ENCODE data around the gene CPD.
"Not testable (repeated sequence)": the region's sequence is repeated elsewhere in the genome, so short reads cannot be mapped to it uniquely, and the experiment has no call there.

The CPD gene

GRCh38 chr17:30426292-30426691, 47.6 kb downstream of the CPD start:
- peak; percentile 60 for DNase-seq (ENCODE audit: low read depth)
- H3K4me3 ChIP-seq (ENCODE audit: control insufficient read depth, low read depth, low read length): no peak overlapping the region
- no peak for TF ChIP-seq CTCF (conservative IDR thresholded peaks at IDR 0.05; ENCODE audit: control insufficient read depth, insufficient read depth, low read depth, low read length)

GRCh38 chr17:30427611-30428010, 48.9 kb downstream of the CPD start:
- DNase-seq (ENCODE audit: low read depth): no peak
- no peak overlapping the region for H3K4me3 ChIP-seq (ENCODE audit: control insufficient read depth, low read depth, low read length)
- TF ChIP-seq CTCF (conservative IDR thresholded peaks at IDR 0.05; ENCODE audit: control insufficient read depth, insufficient read depth, low read depth, low read length): no peak

- peak; percentile 64 for DNase-seq (ENCODE audit: low read depth)
- H3K4me3 ChIP-seq (ENCODE audit: control insufficient read depth, low read depth, low read length): no peak overlapping the region
- no peak for TF ChIP-seq CTCF (conservative IDR thresholded peaks at IDR 0.05; ENCODE audit: control insufficient read depth, insufficient read depth, low read depth, low read length)
Observed at GRCh38 chr17:30429155-30429554, 50.4 kb downstream of the CPD start.

- peak; percentile 94 for DNase-seq (ENCODE audit: low read depth)
- no peak overlapping the region for H3K4me3 ChIP-seq (ENCODE audit: control insufficient read depth, low read depth, low read length)
- TF ChIP-seq CTCF (conservative IDR thresholded peaks at IDR 0.05; ENCODE audit: control insufficient read depth, insufficient read depth, low read depth, low read length): no peak
Observed at GRCh38 chr17:30433514-30433913, 54.8 kb downstream of the CPD start.

GRCh38 chr17:30436729-30437128, 58.0 kb downstream of the CPD start:
- DNase-seq (ENCODE audit: low read depth): no peak
- no peak for TF ChIP-seq CTCF (conservative IDR thresholded peaks at IDR 0.05; ENCODE audit: control insufficient read depth, insufficient read depth, low read depth, low read length)
- no peak overlapping the region for H3K4me3 ChIP-seq (ENCODE audit: control insufficient read depth, low read depth, low read length)

GRCh38 chr17:30443721-30444120, 65.0 kb downstream of the CPD start:
- DNase-seq (ENCODE audit: low read depth): no peak
- no peak for TF ChIP-seq CTCF (conservative IDR thresholded peaks at IDR 0.05; ENCODE audit: control insufficient read depth, insufficient read depth, low read depth, low read length)

GRCh38 chr17:30446640-30447039, 67.9 kb downstream of the CPD start:
- not testable (repeated sequence) for H3K4me3 ChIP-seq (ENCODE audit: control insufficient read depth, low read depth, low read length); DNase-seq (ENCODE audit: low read depth)

More at GRCh38 chr17:30443721-30444120, 65.0 kb downstream of the CPD start:
- no peak overlapping the region for H3K4me3 ChIP-seq (ENCODE audit: control insufficient read depth, low read depth, low read length)

Measured in fibroblast of mammary gland (primary cell).